Renal cortical epithelial cell (primary cell): ENCODE results near the gene LAPTM5. TPM values are rescaled to one million over a fixed set of nuclear protein-coding genes. Genes with fewer than 3 reads are reported as not detected.

Source experiments
- DNase-seq: peaks from one replicate; pipeline ENCODE4 v3.0.0-alpha.2; 2011; ENCODE audit warnings: low read depth
- total RNA-seq: library from RNA; depleted of rRNA; stranded (reverse); fragments of >200 nt; gene quantifications from 2 replicates; pipeline ENCODE4 v1.2.3, GENCODE V29; 2014

LAPTM5 gene
- total RNA-seq, 1 donor from 2014 or later = not detected

DNA sequence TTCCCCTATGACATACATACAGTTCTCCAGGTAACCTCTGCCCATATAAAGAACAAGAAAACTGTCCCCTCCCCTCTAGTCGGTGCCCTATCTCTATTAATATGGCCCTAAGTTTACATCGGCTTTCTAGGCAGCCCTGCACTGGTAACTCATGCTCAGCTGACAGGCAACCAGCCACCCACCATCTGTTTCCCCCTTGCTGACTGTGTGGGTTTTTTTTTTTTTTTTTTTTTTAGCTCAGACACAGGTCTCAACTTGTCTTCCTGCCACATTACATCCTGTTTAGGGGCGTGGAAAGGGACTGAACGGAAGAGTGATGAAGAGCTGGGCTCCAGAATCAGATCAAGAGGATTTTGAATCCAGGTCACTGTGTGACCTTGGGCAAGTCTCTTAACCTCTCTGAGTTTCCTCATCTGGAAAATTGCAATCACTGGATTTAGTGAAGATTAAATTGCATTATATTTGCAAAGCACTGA, 14.0 kb downstream of the LAPTM5 start:
- no peak for DNase-seq

GRCh38 chr1:30742963-30743559, 14.5 kb downstream of the LAPTM5 start:
- DNase-seq = no peak

- no peak for DNase-seq
Observed at GRCh38 chr1:30742300-30742962, 15.1 kb downstream of the LAPTM5 start.

DNA sequence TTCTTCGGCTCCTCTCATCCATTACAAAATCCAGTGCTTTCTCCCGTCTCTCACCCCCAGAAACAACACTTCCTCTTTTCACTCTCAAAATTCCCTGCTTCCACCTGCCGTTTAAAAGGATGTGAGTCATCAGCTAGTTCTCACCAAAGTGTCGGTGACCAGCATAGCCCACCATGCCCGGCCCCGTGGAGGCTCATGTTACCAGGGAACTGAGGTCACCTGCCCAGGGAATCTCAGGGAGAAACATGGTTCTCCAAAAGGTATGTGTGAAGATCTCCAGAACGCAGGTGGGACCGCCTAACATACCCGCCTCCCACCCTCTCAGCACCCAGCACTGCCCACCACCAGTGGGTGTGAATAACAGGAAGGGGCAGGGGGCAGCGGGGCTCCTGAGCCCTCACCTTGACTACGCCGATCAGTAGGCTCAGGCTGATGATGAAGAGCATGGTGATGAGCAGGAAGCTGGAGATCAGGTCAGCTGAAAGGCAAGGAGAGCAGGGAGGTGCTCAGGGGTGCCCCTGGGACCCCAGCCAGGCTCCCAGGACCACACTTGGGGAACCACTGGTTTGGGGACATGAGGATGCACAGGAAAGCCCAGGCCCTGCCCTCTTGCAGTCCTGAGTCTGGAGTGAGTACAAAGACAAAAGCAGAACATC, 16.2 kb downstream of the LAPTM5 start:
- DNase-seq = peak; percentile 68

DNA sequence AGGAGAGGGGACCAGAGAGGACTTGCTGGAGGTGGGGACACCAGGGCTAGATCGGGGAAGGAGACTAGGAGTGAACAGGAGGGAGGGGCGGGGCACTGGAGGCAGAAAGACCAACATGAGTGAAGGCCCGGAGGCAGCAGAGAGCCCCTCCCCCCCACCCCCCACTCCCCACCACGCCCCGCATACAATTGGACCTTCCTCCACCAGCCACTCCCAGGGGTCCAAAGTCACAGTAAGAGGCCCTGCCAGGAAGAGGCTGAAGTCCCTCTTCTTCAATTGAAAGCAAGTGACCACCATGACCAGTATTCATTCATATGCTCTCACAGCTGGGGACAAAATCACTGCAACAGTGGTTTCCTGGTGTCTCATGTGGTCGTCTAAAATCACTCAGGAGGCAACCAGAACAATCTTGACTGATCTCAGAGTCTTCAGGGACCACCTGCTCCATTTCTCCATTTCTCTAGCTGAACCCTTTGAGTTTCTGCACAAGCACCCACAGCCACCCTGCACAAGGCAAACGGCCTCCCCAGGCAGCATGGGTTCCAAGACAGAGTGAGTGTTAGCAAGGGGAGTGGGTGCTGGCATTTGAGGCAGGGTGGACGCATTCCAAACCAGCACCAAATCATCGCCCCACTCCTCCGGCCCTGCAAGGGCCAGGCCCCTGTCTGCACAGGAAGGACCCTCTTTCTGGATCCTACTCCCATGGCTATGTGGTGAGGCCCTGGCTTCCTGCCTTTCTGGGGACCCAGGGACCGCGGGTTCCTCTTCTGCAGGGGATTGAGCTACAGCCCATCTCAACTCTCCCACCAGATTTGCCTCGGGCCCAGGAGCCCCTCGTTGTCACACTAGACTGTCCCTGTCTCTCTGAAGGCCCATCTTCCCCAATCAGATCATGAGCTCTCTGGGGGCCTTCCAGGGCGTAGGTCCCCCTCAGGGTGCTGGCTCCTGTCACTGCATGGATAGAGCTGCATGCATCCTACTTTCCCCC, 17.0 kb downstream of the LAPTM5 start:
- no peak for DNase-seq

- DNase-seq = no peak
Observed at GRCh38 chr1:30739601-30740000, 18.0 kb downstream of the LAPTM5 start.

- DNase-seq = no peak
Observed at GRCh38 chr1:30738715-30739559, 18.6 kb downstream of the LAPTM5 start.

DNA sequence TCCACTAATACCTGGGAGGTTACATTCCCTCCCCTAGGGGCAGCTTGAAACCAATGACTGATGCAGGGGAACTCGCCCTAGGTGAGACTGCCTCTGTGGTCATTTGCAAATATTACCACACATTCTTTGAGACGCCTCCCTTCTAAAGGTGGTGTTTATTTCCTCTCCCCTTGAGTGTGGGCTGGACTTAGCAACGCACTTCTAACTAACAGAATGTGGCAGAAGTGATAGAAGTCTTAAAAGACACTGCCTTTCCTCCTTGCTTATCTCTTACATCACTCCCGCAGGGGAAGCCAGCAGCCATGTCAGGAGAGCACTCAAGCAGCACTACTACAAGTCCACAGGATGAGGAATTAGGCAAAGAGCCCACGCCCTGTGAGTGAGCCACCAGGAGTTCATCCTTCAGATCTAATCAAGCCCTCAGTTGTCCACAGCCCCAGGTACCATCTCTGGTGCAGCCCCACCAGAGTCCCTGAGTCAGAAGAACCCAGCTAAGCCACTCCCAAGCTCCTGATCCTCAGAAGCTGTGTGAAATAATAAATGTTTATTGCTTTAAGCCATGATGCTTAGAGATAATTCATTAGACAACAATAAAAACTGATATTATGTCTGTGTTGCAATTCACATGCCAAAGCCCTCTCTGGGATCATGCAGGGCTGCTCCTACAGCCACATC, 19.4 kb downstream of the LAPTM5 start:
- DNase-seq = no peak

DNA sequence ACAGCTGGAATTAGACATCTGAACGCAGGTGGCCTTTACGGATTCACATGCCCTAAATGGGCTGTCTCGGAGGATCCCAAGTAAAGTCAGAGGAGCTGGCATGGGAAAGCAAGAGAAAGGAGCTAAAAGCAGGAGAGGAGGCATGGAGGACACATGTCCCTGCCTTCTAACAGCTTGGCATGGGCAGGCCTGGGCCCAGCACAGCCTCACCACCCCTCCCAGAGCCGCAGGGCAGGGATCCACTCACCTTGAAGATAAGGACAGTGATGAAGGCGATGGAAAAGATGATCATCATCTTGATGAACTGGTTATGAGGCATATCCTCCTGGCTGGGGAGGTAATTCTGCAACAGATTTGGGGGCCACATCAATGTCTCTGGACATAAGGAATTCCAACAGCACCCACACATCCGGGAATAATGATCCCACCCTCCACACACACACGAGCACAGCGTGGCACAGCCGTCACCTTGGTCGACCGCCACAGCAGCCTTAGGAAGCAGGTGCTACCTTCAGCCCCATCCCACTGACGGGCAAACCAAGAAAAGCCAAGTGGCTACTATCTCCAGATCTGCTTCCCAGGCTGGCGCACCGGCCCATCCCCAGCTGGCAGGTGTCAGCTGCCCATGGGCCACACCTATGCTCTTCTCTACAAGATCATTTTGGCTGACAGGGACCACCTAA, 20.1 kb downstream of the LAPTM5 start:
- no peak for DNase-seq

- no peak for DNase-seq
Observed at GRCh38 chr1:30735668-30736498, 21.7 kb downstream of the LAPTM5 start.

DNA sequence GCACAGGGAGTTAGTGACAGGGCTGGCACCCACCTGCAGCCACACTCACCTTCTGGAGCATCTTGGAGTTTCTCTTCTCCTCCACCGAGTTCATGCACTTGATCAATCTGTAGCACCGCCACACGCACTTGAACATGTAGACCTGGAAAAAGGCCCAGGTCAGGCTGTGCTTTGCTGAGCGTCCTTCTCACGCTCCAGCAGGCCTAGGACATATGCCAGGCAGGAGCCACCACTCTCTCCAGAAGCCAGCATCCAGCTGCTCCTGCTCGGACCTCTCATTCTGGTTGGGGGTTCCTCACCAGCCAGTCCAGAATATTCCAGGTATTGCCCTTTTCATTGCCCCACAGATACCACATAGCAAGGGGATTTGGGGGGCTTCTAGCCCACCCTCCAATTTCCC, 22.4 kb downstream of the LAPTM5 start:
- no peak for DNase-seq

DNA sequence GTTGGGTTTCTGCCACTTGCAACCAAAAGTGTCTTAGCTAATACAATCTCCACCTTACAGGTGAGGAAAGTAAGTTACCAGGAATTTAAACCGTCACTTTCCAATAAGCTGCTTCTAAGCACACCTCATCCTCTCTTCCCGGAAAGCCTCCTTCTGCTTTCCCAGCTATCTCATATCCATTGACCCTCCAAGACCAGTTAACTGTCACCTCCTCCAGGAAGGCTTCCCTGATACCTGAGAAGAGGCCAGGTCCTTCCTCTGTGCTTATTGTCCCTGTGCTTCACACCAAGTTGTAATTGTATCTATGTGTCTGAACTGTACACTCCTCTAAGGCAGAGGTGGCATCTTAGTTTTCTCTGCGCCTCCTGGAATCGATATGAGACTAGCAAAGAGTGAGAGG, 23.0 kb downstream of the LAPTM5 start:
- no peak for DNase-seq

DNA sequence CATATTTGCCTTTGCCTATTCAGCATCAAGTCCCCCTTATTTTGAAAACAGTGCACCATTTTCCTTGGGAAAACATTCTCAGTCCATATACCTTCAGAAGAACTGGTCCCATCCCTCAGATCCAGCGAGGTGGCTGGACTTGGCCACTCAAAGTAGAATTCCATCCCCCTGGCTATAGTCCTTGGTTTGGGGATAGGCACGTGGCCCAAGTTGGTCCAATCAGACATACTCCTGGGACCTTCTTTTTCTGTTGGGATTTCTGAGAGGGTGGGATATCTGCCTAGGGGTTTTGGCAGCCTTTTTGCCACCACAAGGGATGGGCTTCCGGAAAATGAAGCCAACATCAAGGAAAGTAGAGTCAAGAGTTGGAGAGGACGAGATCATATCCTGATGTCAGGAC, 23.5 kb downstream of the LAPTM5 start:
- no peak for DNase-seq

GRCh38 chr1:30733493-30733892, 24.1 kb downstream of the LAPTM5 start:
- peak; percentile 41 for DNase-seq

DNA sequence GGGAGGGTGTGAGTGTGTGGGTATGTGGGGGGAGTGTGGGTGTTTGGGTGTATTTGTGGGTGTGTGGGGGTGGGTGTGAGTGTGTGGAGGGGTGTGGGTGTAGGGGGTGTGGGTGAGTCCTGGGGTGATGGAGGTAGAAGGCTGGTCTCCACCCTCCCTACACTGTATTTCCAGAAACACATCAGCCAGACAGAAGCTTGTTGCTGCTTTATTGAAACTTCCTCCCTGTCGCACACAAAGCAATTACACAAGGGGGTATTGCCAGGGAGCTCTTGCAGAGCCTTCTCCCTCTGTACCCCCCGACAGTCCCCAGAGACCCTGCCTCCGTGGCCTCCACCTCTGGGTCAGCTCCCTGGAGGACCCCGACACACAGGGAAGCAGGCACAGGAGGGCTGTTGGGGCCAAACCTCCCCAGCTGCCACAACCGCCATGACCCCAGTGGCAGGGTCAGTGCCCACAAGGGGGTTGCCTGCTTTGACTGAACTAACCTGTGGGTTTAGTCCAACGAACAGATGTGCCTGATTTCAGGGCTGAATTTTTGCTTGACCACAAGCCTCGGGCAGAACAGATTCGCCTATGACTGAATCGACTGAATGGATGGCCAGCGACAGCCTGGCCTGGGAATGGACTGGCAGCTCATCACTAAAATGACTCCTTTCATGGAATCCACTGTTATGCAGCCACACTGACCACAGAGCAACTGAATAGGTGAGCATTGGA, 25.1 kb downstream of the LAPTM5 start:
- peak; percentile 93 for DNase-seq

DNA sequence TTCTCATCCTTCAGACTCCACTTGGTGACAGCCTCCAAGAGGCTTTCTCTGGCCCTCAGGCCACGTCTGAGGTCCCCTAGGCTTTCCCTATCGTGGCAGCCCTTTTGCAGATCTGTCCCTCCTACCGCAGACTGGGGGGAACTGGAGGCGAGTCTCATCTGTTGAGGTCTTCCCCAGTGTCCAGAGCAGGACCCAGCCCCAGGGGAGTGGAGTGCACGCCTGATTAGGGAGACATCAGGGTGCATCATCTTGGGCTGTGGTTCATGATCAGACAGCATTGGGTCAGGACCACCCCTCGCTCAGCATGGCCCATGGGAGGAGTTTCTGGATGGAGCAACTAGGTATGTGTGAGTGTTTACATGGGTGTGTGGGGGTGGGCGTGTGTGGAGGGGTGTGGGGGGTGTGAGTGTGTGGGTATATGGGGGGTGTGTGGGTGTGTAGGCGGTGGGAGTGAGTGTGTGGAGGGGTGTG, 25.7 kb downstream of the LAPTM5 start:
- DNase-seq = no peak

- no peak for DNase-seq
Observed at GRCh38 chr1:30731109-30731805, 26.3 kb downstream of the LAPTM5 start.
